ENCODE results near the gene CD99L2.

DNA sequence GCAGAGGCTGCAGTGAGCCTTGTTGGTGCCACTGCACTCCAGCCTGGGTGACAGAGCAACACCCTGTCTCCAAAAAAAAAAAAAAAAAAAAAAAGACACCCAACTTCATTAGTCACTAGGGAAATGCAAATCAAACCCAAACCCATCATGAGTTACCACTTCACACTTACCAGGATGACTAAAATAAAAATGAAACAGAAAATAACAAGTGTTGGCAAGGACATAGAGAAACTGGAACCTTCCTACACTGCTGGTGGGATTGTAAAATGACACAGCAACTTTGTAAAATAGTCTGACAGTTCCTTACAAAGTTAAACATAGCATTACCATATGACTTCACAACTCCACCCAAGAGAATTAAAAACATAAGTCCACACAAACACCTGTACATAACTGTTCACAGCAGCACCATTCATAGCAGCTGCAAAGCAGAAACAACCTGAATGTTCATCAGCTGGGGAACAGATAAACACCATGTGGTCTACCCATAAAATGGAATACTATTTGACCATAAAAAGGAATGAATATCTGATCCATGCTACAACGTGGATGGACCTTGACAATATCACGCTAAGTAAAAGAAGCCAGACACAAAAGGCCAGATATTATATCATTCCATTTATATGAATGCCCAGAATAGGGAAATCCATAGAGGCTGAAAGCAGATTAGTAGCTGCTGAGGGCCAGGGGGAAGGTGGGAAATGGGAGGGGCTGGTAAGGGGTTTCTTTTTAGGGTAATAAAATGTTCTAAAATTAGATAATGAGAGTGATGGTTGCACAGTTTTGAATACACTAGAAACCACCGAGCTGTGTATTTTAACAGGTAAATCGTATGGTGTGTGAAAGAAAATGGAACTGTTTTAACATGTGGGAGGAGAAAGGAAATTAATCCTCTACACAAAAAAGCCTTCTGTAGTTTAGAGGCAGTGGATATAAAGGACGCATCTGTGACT lies 18.3 kb downstream of the CD99L2 start:
- no peak for TF ChIP-seq BHLHE40 (IDR thresholded peaks at IDR 0.05; ENCODE audit: borderline replicate concordance)
- no peak for TF ChIP-seq FOXK2 (IDR thresholded peaks at IDR 0.05)
- TF ChIP-seq FOXM1 (IDR thresholded peaks at IDR 0.05; ENCODE audit: borderline replicate concordance): no peak
